GM18858 (cell line): ENCODE results near the gene CFAP53.

ENCODE experiments used
- ATAC-seq: cut with Tn5 transposase; IDR thresholded peaks from one replicate; pipeline ENCODE4 v1.9.1; 2021; ENCODE audit not compliant: unreplicated experiment

CFAP53 gene

DNA sequence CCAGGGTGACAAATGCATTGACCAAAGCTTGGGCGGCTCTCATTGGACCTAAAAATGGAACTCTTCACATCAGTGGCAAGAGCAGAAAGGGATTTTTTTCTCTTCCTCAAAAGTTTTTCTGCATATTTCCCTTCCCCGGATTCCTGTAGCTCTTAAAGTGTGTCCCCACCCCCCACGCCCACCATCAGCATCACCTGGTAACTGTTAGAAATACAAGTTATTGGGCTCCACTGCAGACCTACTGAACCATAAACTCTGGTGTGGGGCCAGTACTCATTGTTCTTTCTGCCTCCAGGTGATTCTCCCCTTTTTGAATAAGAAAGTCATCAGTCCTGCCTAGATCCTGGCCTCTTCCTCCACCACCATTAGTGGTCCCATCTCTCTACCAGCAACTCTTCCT lies 70.0 kb downstream of the CFAP53 start:
- ATAC-seq: no peak

DNA sequence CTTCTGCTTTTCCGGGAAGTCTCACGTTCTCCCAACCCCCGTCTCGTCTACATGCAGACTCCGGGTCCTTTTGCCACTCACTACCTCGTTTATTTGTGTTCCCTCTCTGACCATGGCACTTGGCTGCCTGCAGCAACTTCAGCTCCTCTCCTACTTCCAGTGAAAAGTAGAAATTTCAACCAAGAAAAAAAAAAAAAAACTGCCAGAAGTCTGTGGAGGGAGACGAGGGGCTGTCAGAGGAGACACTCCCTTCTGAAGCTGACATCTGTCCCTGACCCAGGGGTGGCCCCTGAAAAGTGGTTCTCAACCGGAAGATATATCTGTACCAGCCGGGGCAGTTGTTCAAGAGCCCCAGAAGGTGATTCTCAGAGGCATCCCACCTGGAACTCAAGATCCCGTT lies 70.6 kb downstream of the CFAP53 start:
- no peak for ATAC-seq

- ATAC-seq: peak; percentile 57
These were observed 71.4 kb downstream of the CFAP53 start, which contains the start of gene MYO5B for GRCh38 chr18:50194631-50195532. TSS of gene MYO5B (minus strand) at chr18:50195147. CDS start at chr18:50194793, 354 bp downstream.

DNA sequence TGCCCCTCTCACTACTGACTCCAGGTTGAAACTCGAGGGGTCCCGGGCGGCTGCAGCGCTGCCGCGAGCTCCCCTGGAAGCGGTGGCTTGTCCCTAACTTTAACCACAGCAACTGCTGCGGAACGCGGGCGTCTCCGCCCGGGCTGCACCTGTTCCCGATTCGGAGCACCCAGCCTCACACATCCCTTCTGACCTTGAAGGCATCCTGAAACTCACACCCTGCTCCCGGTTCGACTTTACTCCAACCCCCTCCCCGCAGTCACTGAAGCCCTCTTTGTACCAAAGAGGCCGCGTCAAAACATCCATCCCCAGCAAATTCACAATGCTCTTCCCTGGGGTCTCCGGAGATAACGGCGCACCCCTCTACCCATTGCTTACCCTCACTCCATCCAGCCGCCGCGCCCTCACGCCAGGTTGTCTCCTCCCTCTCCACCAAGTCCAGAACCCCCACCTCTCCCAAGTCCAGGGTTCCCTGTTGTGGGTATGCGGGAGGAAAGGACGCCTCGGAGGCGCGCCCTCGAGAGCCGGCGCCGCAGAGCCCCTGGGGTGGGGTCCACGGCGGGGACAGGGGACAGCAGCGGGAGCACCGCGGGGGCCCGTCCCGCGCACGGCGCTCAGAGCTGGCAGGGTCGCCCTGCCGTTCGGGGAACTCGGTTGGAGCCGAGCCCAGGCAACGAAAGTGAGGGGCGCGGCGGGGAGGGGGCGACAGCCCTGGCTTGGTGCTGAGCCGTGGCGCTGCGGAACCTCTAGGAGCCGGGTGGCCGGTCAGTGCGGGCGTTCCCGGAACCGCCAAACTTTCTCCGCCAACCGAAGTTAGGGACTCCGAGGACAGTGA lies 72.3 kb downstream of the CFAP53 start:
- no peak for ATAC-seq

DNA sequence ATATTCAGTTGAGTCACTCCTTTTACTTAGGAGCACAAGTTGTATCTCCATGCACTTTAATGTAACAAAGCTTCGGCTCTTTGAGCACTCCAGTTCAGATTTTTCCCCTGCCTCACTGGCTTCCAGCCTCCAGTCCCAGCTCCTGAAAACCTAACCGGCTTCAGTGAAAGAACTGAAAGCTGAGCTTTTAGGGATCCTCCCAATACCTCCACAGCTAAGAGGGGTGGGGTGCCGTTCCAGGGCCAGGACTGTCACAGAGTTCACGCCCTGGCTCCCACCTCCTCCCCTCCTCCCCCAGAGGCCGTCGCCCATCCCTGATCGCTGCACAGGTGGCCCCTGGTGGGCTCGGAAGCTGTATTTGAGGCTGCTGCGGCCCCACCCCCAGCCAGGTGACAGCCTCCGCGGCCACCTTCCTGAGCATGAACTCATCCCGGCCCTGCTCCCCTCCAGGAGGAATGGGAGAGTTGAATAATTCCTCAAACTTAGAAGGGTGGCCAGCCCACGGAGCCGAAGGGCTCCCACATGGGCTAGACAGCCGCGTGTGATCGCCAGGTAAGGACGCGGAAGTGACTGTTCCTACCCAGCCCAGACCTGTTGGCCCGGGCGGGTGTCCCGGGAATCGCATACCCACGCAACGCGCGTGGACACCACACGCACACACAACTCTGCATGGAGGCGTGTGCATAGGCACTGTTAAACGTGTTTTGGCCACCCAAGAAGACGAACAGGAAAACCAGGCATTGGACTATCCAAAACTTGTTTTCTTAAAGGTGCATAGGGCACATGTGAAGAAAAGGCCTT lies 73.1 kb downstream of the CFAP53 start:
- no peak for ATAC-seq

GRCh38 chr18:50190926-50191325 lies 75.4 kb downstream of the CFAP53 start:
- ATAC-seq: no peak

- ATAC-seq: no peak
These were observed 76.1 kb downstream of the CFAP53 start for GRCh38 chr18:50190236-50190635.

GRCh38 chr18:50189160-50189559 lies 77.1 kb downstream of the CFAP53 start:
- no peak for ATAC-seq

DNA sequence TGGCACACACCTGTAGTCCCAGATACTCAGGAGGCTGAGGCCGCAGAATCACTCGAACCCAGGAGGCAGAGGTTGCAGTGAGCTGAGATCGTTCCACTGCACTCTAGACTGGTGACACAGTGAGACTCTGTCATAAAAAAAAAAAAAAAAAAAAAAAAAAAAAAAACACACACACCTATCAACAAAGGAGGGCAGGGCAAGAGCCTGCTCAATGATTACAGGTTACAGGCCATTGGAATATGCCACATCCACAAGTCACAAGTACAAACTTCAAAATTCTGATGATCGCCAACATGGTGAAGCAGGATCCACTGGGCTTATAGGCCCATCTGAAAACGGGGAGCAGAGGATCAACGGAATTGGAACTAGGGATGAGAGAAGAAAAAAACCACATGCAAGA lies 77.6 kb downstream of the CFAP53 start:
- ATAC-seq: no peak

DNA sequence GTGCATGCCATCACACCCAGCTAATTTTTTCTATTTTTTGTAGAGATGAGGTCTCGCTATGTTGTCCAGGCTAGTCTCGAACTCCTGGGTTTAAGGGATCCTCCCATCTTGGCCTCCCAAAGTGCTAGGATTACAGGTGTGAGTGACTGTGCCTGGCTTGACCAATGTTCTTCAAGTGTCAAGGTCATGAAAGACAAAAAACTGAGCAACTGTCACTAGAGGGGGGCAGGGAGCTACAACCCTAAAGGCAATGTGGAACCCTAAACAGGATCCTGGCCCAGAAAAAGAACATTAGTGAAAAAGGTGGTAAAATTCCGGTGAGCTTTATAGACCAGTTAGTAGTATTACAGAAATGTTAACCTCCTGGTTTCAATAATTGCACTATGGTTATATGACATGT lies 78.6 kb downstream of the CFAP53 start:
- ATAC-seq: no peak

- ATAC-seq: no peak
These were observed 79.9 kb downstream of the CFAP53 start for GRCh38 chr18:50186385-50186784.

GRCh38 chr18:50183556-50183955 lies 82.7 kb downstream of the CFAP53 start:
- no peak for ATAC-seq

DNA sequence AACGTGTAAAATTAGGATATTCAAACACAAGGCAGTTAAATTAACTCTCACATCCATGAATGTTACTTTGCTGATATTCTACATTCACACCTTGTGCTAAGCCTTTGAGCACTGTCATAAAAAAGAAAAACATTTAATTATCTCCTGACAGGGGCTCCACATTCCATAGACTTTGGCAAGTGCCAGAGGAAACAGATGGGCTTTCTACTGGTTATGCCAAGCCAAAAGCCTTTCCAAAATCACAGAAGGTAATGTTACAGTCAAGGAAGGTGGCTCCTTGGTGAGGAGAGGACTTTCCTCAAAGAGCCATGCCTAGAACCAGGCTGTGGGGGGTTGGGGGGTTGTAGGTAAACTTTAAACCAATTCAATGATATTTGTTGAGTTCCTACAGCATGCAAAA lies 83.8 kb downstream of the CFAP53 start:
- ATAC-seq: no peak

GRCh38 chr18:50181590-50181989 lies 84.7 kb downstream of the CFAP53 start:
- ATAC-seq: no peak

GRCh38 chr18:50179465-50179864 lies 86.8 kb downstream of the CFAP53 start:
- no peak for ATAC-seq

GRCh38 chr18:50177294-50177992 lies 88.9 kb downstream of the CFAP53 start:
- ATAC-seq: no peak
